ENCODE measurements around the gene PRODH2. TPM values are rescaled to one million over a fixed set of nuclear protein-coding genes. Genes with fewer than 3 reads are reported as not detected.

PRODH2 gene
- total and polyA plus RNA-seq, 12 donors = 0.07 to 0.46 TPM; not detected in 10

GRCh38 chr19:35786299-35787160 is 26.1 kb downstream of the PRODH2 start:
- no peaks in the 10 kb centered on the region for H3K9me3 ChIP-seq (replicated peaks in 1 of 3)
- no peaks in the 10 kb centered on the region for H3K4me1 ChIP-seq (replicated peaks in 1 of 2)
- no peak overlapping the region for H3K4me3 ChIP-seq
- intact Hi-C loops (cut with DNase I) = no loop called here
- TF ChIP-seq POLR2A (IDR thresholded peaks at IDR 0.05) (no peak), CTCF (IDR thresholded peaks at IDR 0.05) (no peak)
- H3K36me3 ChIP-seq (replicated peaks in 1 of 2) = no peaks in the 10 kb centered on the region
- H3K27ac ChIP-seq = no peak overlapping the region
- no peaks in the 10 kb centered on the region for H3K27me3 ChIP-seq
- DNase-seq = no peak
- WGBS, 4 donors = 93 to 96% (median 94%) methylated on average over 19 to 31 of the region's 31 CpGs

GRCh38 chr19:35785339-35785627 is 27.4 kb downstream of the PRODH2 start:
- Histone ChIP-seq H3K4me3 (no peak overlapping the region), H3K4me1 (replicated peaks in 1 of 2) (no peaks in the 10 kb centered on the region), H3K27me3 (no peaks in the 10 kb centered on the region), H3K36me3 (replicated peaks in 1 of 2) (peaks cover 0 to 2% of the 10 kb centered on the region in 2 donors), H3K27ac (no peak overlapping the region), H3K9me3 (replicated peaks in 1 of 3) (no peaks in the 10 kb centered on the region)
- 90 to 95% (median 93%) methylated on average over 7 to 10 of the region's 10 CpGs for WGBS, 4 donors
- no peak for DNase-seq
- TF ChIP-seq CTCF (IDR thresholded peaks at IDR 0.05) (no peak), POLR2A (IDR thresholded peaks at IDR 0.05) (no peak)
- intact Hi-C loops (cut with DNase I) = no loop called here

GRCh38 chr19:35784503-35785338 is 27.9 kb downstream of the PRODH2 start:
- WGBS, 4 donors = 88 to 89% (median 88%) methylated on average over 13 to 45 of the region's 45 CpGs
- intact Hi-C loops (cut with DNase I) = no loop called here
- Histone ChIP-seq H3K27me3 (no peaks in the 10 kb centered on the region), H3K36me3 (replicated peaks in 1 of 2) (peaks cover 0 to 6% of the 10 kb centered on the region in 2 donors), H3K27ac (no peak overlapping the region), H3K9me3 (replicated peaks in 1 of 3) (no peaks in the 10 kb centered on the region), H3K4me3 (no peak overlapping the region), H3K4me1 (replicated peaks in 1 of 2) (no peaks in the 10 kb centered on the region)
- TF ChIP-seq POLR2A (IDR thresholded peaks at IDR 0.05) (no peak), CTCF (IDR thresholded peaks at IDR 0.05) (no peak)
- DNase-seq = no peak
